Body of pancreas (tissue), 4 donors: ENCODE measurements around the gene CLPTM1L.

Source experiments
- CTCF ChIP-seq, 7 experiments: fragments of 450-650 bp in 4 of 7; fragments of 200-600 bp in 3 of 7; sonication (generic) in 3 of 7; IDR thresholded peaks; one replicate each; pipeline ENCODE4 v1.5.1; 2016 to 2019; ENCODE audit warnings: antibody characterized with exemption in 7 of 7
- POLR2A ChIP-seq, 3 donors: fragments of 450-650 bp; IDR thresholded peaks; one replicate each; pipeline ENCODE4 v1.6.1; 2016; ENCODE audit warnings: antibody characterized with exemption in 3 of 3, mild to moderate bottlenecking in 2 of 3

GRCh38 chr5:1363581-1363980 lies 18.7 kb upstream of the CLPTM1L start:
- no peak for TF ChIP-seq CTCF (IDR thresholded peaks at IDR 0.05)
- TF ChIP-seq POLR2A (IDR thresholded peaks at IDR 0.05) = no peak
